OCI-LY1 (cell line): ENCODE data around the gene CDH4.

Experiments
- CTCF ChIP-seq: fragments of 200-600 bp; sonication (generic), shearing (Covaris generic); IDR thresholded peaks from 2 replicates; pipeline ENCODE4 v1.5.1; 2017; ENCODE audit warnings: mild to moderate bottlenecking, antibody characterized with exemption, low read length, moderate library complexity, mixed read lengths
- EZH2 ChIP-seq: fragments of 200-600 bp; sonication (generic), shearing (Covaris generic); IDR thresholded peaks from 2 replicates; pipeline ENCODE4 v1.8.0; 2017; ENCODE audit warnings: borderline replicate concordance, mixed run types, mild to moderate bottlenecking, antibody characterized with exemption, low read length, moderate library complexity, mixed read lengths

- no peak for TF ChIP-seq CTCF
- TF ChIP-seq EZH2: no peak
Observed at GRCh38 chr20:61749406-61750075, 497.5 kb downstream of the CDH4 start.
